A549 (cell line): Measurements from ENCODE around the gene ARL14.

Experiments
- CBX2 ChIP-seq: fragments of 200-600 bp; sonication (generic); IDR thresholded peaks from 2 replicates; pipeline ENCODE4 v1.6.1; 2016; ENCODE audit warnings: low read depth, mild to moderate bottlenecking, borderline replicate concordance
- EP300 ChIP-seq, 2 experiments: fragments of >200 bp; sonication (Bioruptor Twin); formaldehyde crosslinking; IDR thresholded peaks; 2 replicates in 1 of 2; 3 replicates in 1 of 2; pipeline ENCODE4 v1.6.1; 2016 to 2017
- FOSL2 ChIP-seq, 2 experiments: fragments of 450-650 bp in 1 of 2; fragments of >200 bp in 1 of 2; sonication (Bioruptor Twin) in 1 of 2; formaldehyde crosslinking; IDR thresholded peaks; 2 replicates each; pipeline versions ENCODE4 v1.5.0 to v1.6.1; 2016 to 2020; ENCODE audit warnings: mild to moderate bottlenecking in 1 of 2, moderate library complexity in 1 of 2
- HDAC2 ChIP-seq: fragments of 200-600 bp; sonication (generic); IDR thresholded peaks from 2 replicates; pipeline ENCODE4 v1.6.1; 2016
- MAFK ChIP-seq: fragments of 450-650 bp; IDR thresholded peaks from 2 replicates; pipeline ENCODE4 v1.6.1; 2014; ENCODE audit not compliant: partially characterized antibody
- MYC ChIP-seq: IDR thresholded peaks from 2 replicates; pipeline ENCODE4 v1.6.1; 2012; ENCODE audit warnings: mild to moderate bottlenecking, inconsistent platforms, low read length, improper control_type of control experiment, borderline replicate concordance
- PHF8 ChIP-seq: fragments of 200-600 bp; sonication (generic); IDR thresholded peaks from 2 replicates; pipeline ENCODE4 v1.6.1; 2016; ENCODE audit warnings: low read depth, mild to moderate bottlenecking, antibody characterized with exemption, moderate library complexity, borderline replicate concordance
- POLR2A ChIP-seq: IDR thresholded peaks from 2 replicates; pipeline ENCODE4 v1.6.1; 2012; ENCODE audit warnings: mild to moderate bottlenecking, low read length
- SMC3 ChIP-seq: fragments of >200 bp; sonication (Bioruptor Twin); formaldehyde crosslinking; IDR thresholded peaks from 3 replicates; pipeline ENCODE4 v1.6.1; 2018; ENCODE audit warnings: inconsistent platforms
- ZFP36 ChIP-seq: fragments of 450-650 bp; IDR thresholded peaks from 2 replicates; pipeline ENCODE4 v1.6.1; 2014; ENCODE audit warnings: borderline replicate concordance; ENCODE audit not compliant: partially characterized antibody
- ZNF302 ChIP-seq: fragments of 250-450 bp; sonication (Bioruptor Pico); IDR thresholded peaks from 2 replicates; pipeline ENCODE4 v1.9.0; 2021; ENCODE audit warnings: inconsistent platforms, mild to moderate bottlenecking, moderate library complexity
- TF ChIP-seq, protein P1 (sequence below): fragments of >200 bp; sonication (Bioruptor Twin); formaldehyde crosslinking; IDR thresholded peaks from 3 replicates; pipeline ENCODE4 v1.5.1; 2016
- TF ChIP-seq, protein P2 (sequence below): fragments of >200 bp; sonication (Bioruptor Twin); formaldehyde crosslinking; IDR thresholded peaks from 3 replicates; pipeline ENCODE4 v1.6.1; 2016
- TF ChIP-seq, protein P3 (sequence below): fragments of 150-350 bp; IDR thresholded peaks from 2 replicates; pipeline ENCODE4 v1.6.1; 2014; ENCODE audit warnings: low read depth, mild to moderate bottlenecking, low read length

DNA sequence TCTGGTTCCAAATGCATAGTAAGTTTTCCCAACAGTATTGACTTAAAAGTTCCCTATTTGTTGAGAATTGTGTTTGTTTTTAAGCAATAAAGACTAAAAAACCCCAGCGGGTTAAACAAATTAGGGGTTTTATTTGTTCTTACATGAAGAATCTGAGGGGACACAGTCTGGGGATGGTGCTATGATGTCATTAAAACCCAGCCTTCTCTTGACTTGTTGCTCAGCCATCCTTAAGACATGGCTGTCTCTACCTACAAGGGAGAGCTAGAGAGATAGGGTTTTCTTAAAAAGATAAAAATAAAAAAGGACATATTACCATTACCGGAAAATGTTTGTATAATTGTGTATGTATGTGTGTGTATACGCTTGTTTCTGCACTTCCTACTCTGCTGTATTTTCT, 11.7 kb upstream of the ARL14 start:
- TF ChIP-seq ZNF302 (CRISPR knock-in tag), result no peak
- TF ChIP-seq POLR2A, result no peak
- no peak for TF ChIP-seq MYC
- no peak for TF ChIP-seq HDAC2
- no peak for TF ChIP-seq EP300 (IDR thresholded peaks at IDR 0.05)
- TF ChIP-seq, protein P1, sequence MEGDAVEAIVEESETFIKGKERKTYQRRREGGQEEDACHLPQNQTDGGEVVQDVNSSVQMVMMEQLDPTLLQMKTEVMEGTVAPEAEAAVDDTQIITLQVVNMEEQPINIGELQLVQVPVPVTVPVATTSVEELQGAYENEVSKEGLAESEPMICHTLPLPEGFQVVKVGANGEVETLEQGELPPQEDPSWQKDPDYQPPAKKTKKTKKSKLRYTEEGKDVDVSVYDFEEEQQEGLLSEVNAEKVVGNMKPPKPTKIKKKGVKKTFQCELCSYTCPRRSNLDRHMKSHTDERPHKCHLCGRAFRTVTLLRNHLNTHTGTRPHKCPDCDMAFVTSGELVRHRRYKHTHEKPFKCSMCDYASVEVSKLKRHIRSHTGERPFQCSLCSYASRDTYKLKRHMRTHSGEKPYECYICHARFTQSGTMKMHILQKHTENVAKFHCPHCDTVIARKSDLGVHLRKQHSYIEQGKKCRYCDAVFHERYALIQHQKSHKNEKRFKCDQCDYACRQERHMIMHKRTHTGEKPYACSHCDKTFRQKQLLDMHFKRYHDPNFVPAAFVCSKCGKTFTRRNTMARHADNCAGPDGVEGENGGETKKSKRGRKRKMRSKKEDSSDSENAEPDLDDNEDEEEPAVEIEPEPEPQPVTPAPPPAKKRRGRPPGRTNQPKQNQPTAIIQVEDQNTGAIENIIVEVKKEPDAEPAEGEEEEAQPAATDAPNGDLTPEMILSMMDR, result no peak
- TF ChIP-seq, protein P2, sequence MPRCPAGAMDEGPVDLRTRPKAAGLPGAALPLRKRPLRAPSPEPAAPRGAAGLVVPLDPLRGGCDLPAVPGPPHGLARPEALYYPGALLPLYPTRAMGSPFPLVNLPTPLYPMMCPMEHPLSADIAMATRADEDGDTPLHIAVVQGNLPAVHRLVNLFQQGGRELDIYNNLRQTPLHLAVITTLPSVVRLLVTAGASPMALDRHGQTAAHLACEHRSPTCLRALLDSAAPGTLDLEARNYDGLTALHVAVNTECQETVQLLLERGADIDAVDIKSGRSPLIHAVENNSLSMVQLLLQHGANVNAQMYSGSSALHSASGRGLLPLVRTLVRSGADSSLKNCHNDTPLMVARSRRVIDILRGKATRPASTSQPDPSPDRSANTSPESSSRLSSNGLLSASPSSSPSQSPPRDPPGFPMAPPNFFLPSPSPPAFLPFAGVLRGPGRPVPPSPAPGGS, result no peak
- no peak for TF ChIP-seq FOSL2 (IDR thresholded peaks at IDR 0.05)
- no peak for TF ChIP-seq FOSL2 (CRISPR knock-in tag; IDR thresholded peaks at IDR 0.05)
- no peak for TF ChIP-seq MAFK
- TF ChIP-seq PHF8, result no peak
- no peak for TF ChIP-seq CBX2
- TF ChIP-seq, protein P3, sequence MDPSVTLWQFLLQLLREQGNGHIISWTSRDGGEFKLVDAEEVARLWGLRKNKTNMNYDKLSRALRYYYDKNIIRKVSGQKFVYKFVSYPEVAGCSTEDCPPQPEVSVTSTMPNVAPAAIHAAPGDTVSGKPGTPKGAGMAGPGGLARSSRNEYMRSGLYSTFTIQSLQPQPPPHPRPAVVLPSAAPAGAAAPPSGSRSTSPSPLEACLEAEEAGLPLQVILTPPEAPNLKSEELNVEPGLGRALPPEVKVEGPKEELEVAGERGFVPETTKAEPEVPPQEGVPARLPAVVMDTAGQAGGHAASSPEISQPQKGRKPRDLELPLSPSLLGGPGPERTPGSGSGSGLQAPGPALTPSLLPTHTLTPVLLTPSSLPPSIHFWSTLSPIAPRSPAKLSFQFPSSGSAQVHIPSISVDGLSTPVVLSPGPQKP, result no peak
- TF ChIP-seq ZFP36, result no peak
- no peak for TF ChIP-seq SMC3
